ENCODE data around the gene HOXD12.

Gene HOXD12

GRCh38 chr2:176130957-176131847 lies 31.6 kb downstream of the HOXD12 start:
- no peak for DNase-seq (ENCODE audit: low spot score)

- DNase-seq (ENCODE audit: low spot score): no peak
Observed at GRCh38 chr2:176131848-176132158, 32.2 kb downstream of the HOXD12 start.

GRCh38 chr2:176132205-176133171 lies 32.9 kb downstream of the HOXD12 start:
- DNase-seq (ENCODE audit: low spot score): no peak

- DNase-seq (ENCODE audit: low spot score): no peak
Observed at GRCh38 chr2:176133389-176133788, 33.8 kb downstream of the HOXD12 start.

GRCh38 chr2:176134035-176134434 lies 34.4 kb downstream of the HOXD12 start:
- DNase-seq (ENCODE audit: low spot score): no peak

- DNase-seq (ENCODE audit: low spot score): no peak
Observed at GRCh38 chr2:176135035-176135440, 35.4 kb downstream of the HOXD12 start.

GRCh38 chr2:176136374-176137251 lies 37.0 kb downstream of the HOXD12 start:
- DNase-seq (ENCODE audit: low spot score): no peak

- no peak for DNase-seq (ENCODE audit: low spot score)
Observed at GRCh38 chr2:176137252-176137580, 37.6 kb downstream of the HOXD12 start.

- DNase-seq (ENCODE audit: low spot score): no peak
Observed at GRCh38 chr2:176137906-176138305, 38.3 kb downstream of the HOXD12 start.

GRCh38 chr2:176138526-176138922 lies 38.9 kb downstream of the HOXD12 start:
- no peak for DNase-seq (ENCODE audit: low spot score)

GRCh38 chr2:176138923-176139660 lies 39.5 kb downstream of the HOXD12 start:
- no peak for DNase-seq (ENCODE audit: low spot score)

GRCh38 chr2:176139661-176140512 lies 40.3 kb downstream of the HOXD12 start:
- no peak for DNase-seq (ENCODE audit: low spot score)

GRCh38 chr2:176140513-176141317 lies 41.1 kb downstream of the HOXD12 start:
- peak; percentile 50 for DNase-seq (ENCODE audit: low spot score)

GRCh38 chr2:176142281-176142680 lies 42.7 kb downstream of the HOXD12 start:
- DNase-seq (ENCODE audit: low spot score): no peak

- no peak for DNase-seq (ENCODE audit: low spot score)
Observed at GRCh38 chr2:176145085-176145969, 45.7 kb downstream of the HOXD12 start.

GRCh38 chr2:176146101-176146500 lies 46.5 kb downstream of the HOXD12 start:
- DNase-seq (ENCODE audit: low spot score): no peak

- DNase-seq (ENCODE audit: low spot score): no peak
Observed at GRCh38 chr2:176146645-176147044, 47.0 kb downstream of the HOXD12 start.

GRCh38 chr2:176147210-176147799 lies 47.7 kb downstream of the HOXD12 start:
- DNase-seq (ENCODE audit: low spot score): no peak

Data from CD4-positive, alpha-beta T cell treated with Interleukin-2 at 100 ng/mL for 4 hours (primary cell).